Measurements from ENCODE around the gene CEBPE.

Gene CEBPE

GRCh38 chr14:23076785-23077408 lies 42.2 kb downstream of the CEBPE start:
- no peak for DNase-seq (ENCODE audit: low read depth in 2 of 2)

- no peak for DNase-seq (ENCODE audit: low read depth in 2 of 2)
These were observed 44.1 kb downstream of the CEBPE start for GRCh38 chr14:23074906-23075305.

- DNase-seq (ENCODE audit: low read depth in 2 of 2): no peak
These were observed 47.0 kb downstream of the CEBPE start for GRCh38 chr14:23071921-23072539.

GRCh38 chr14:23071244-23071920 lies 47.7 kb downstream of the CEBPE start:
- DNase-seq (ENCODE audit: low read depth in 2 of 2): peak; percentile 73 to 76

GRCh38 chr14:23070262-23071129 lies 48.6 kb downstream of the CEBPE start:
- no peak for DNase-seq (ENCODE audit: low read depth in 2 of 2)

- no peak for DNase-seq (ENCODE audit: low read depth in 2 of 2)
These were observed 49.6 kb downstream of the CEBPE start for GRCh38 chr14:23069413-23069806.

- DNase-seq (ENCODE audit: low read depth in 2 of 2): peak; percentile 46 to 67
These were observed 50.2 kb downstream of the CEBPE start for GRCh38 chr14:23068789-23069412.

- no peak for DNase-seq (ENCODE audit: low read depth in 2 of 2)
These were observed 50.9 kb downstream of the CEBPE start for GRCh38 chr14:23067847-23068788.

Data from stimulated activated CD4-positive, alpha-beta T cell treated with anti-CD3 and anti-CD28 coated beads, Interleukin-15, amount 100 ng/mL, for 48 hours (primary cell).